Karpas-422 (cell line): ENCODE results near the gene NNMT. TPM values are rescaled to one million over a fixed set of nuclear protein-coding genes. Genes with fewer than 3 reads are reported as not detected.

Source experiments
- DNase-seq: peaks from one replicate; pipeline ENCODE4 v3.0.0-alpha.2; 2015
- H2AFZ ChIP-seq: fragments of 200-600 bp; sonication (generic); 2 replicates; pipeline ENCODE4 v1.6.1; 2014; ENCODE audit warnings: antibody characterized with exemption, low read length, mixed read lengths
- H3K27ac ChIP-seq: fragments of 200-600 bp; sonication (generic); 2 replicates; pipeline ENCODE4 v1.5.1; 2014; ENCODE audit warnings: mild to moderate bottlenecking, low read length, moderate library complexity
- H3K27me3 ChIP-seq: fragments of 200-600 bp; sonication (generic); 2 replicates; pipeline ENCODE4 v1.6.1; 2014; ENCODE audit warnings: low read length, mixed read lengths
- H3K36me3 ChIP-seq: fragments of 200-600 bp; sonication (generic); 2 replicates; pipeline ENCODE4 v1.6.1; 2014; ENCODE audit warnings: low read length, mixed read lengths; ENCODE audit not compliant: insufficient read depth
- H3K4me1 ChIP-seq: fragments of 200-600 bp; sonication (generic); 2 replicates; pipeline ENCODE4 v1.6.1; 2014; ENCODE audit warnings: mild to moderate bottlenecking, low read length, mixed read lengths
- H3K4me2 ChIP-seq: fragments of 200-600 bp; sonication (generic); 2 replicates; pipeline ENCODE4 v1.6.1; 2014; ENCODE audit warnings: low read length, low read depth, mild to moderate bottlenecking; ENCODE audit not compliant: poor library complexity, severe bottlenecking
- H3K4me3 ChIP-seq: fragments of 200-600 bp; sonication (generic); 2 replicates; pipeline ENCODE4 v1.5.1; 2014; ENCODE audit warnings: mild to moderate bottlenecking, antibody characterized with exemption, low read length, mixed read lengths
- H3K79me2 ChIP-seq: fragments of 200-600 bp; sonication (generic); 2 replicates; pipeline ENCODE4 v1.6.1; 2014; ENCODE audit warnings: mild to moderate bottlenecking, low read length, mixed read lengths
- H3K9ac ChIP-seq: fragments of 200-600 bp; sonication (generic); 2 replicates; pipeline ENCODE4 v1.6.0; 2014; ENCODE audit warnings: low read length
- H3K9me2 ChIP-seq: fragments of 200-600 bp; sonication (generic), shearing (Covaris generic); replicated peaks from 2 replicates; pipeline ENCODE4 v1.6.0; 2014; ENCODE audit warnings: mild to moderate bottlenecking, low read length, moderate library complexity; ENCODE audit not compliant: insufficient read depth
- H3K9me3 ChIP-seq: fragments of 300-700, 200-600 bp; sonication (generic); 2 replicates; pipeline ENCODE4 v1.6.1; 2014; ENCODE audit warnings: low read length, mixed read lengths
- H4K20me1 ChIP-seq: fragments of 200-600 bp; sonication (generic); 2 replicates; pipeline ENCODE4 v1.6.1; 2014; ENCODE audit warnings: mild to moderate bottlenecking, antibody characterized with exemption, low read length, low read depth; ENCODE audit not compliant: insufficient read depth
- total RNA-seq: library from RNA; depleted of rRNA; stranded (reverse); fragments of >200 nt; shearing (Covaris generic); gene quantifications from 2 replicates; pipeline ENCODE4 v1.2.3, GENCODE V29; 2014; ENCODE audit warnings: low replicate concordance

NNMT gene
- total RNA-seq, 1 experiment from 2014 or later = not detected

- H2AFZ ChIP-seq = no peak overlapping the region
- H3K36me3 ChIP-seq = no peaks in the 10 kb centered on the region
- H4K20me1 ChIP-seq = no peaks in the 10 kb centered on the region
- H3K9me3 ChIP-seq = no peaks in the 10 kb centered on the region
- peaks cover 7% of the 10 kb centered on the region for H3K4me1 ChIP-seq
- no peaks in the 10 kb centered on the region for H3K79me2 ChIP-seq
- no peak overlapping the region for H3K27ac ChIP-seq
- no peaks in the 10 kb centered on the region for H3K9me2 ChIP-seq
- no peak for DNase-seq
- H3K4me3 ChIP-seq = no peak overlapping the region
- no peaks in the 10 kb centered on the region for H3K27me3 ChIP-seq
- no peak overlapping the region for H3K4me2 ChIP-seq
- H3K9ac ChIP-seq = no peak overlapping the region
Measured at GRCh38 chr11:114254571-114255146, 41.5 kb upstream of the NNMT start.

- no peak overlapping the region for H3K9ac ChIP-seq
- H3K27ac ChIP-seq = no peak overlapping the region
- no peaks in the 10 kb centered on the region for H3K9me2 ChIP-seq
- H2AFZ ChIP-seq = no peak overlapping the region
- H3K4me2 ChIP-seq = no peak overlapping the region
- peaks cover 7% of the 10 kb centered on the region for H3K4me1 ChIP-seq
- no peaks in the 10 kb centered on the region for H3K9me3 ChIP-seq
- no peak overlapping the region for H3K4me3 ChIP-seq
- no peaks in the 10 kb centered on the region for H3K27me3 ChIP-seq
- no peaks in the 10 kb centered on the region for H3K79me2 ChIP-seq
- DNase-seq = no peak
- H3K36me3 ChIP-seq = no peaks in the 10 kb centered on the region
- H4K20me1 ChIP-seq = no peaks in the 10 kb centered on the region
Measured at GRCh38 chr11:114255289-114255688, 40.9 kb upstream of the NNMT start.

- H3K9me3 ChIP-seq = no peaks in the 10 kb centered on the region
- no peak overlapping the region for H3K4me2 ChIP-seq
- H3K9ac ChIP-seq = no peak overlapping the region
- H3K27ac ChIP-seq = no peak overlapping the region
- no peak for DNase-seq
- no peaks in the 10 kb centered on the region for H3K36me3 ChIP-seq
- peaks cover 7% of the 10 kb centered on the region for H3K4me1 ChIP-seq
- no peak overlapping the region for H2AFZ ChIP-seq
- H4K20me1 ChIP-seq = no peaks in the 10 kb centered on the region
- H3K4me3 ChIP-seq = no peak overlapping the region
- no peaks in the 10 kb centered on the region for H3K27me3 ChIP-seq
- H3K9me2 ChIP-seq = no peaks in the 10 kb centered on the region
- H3K79me2 ChIP-seq = no peaks in the 10 kb centered on the region
Measured at GRCh38 chr11:114256176-114256966, 39.8 kb upstream of the NNMT start.

DNA sequence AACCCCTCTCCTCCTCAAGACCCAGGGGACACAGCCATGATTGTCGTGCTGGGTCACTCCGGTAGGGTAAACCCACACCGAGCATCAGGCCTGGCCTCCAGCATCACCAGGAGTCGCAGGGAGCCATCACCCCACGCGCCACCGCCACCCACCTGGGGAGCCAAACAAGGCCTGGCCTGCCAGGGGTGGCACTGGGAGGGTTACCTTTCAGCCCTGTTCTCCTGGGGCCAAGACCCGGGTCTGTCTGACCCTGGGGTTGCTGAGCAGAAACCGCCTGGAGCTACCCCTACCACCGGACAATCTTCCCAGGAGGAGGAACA lies 39.3 kb upstream of the NNMT start:
- H3K9me2 ChIP-seq = no peaks in the 10 kb centered on the region
- H3K36me3 ChIP-seq = no peaks in the 10 kb centered on the region
- H3K27me3 ChIP-seq = no peaks in the 10 kb centered on the region
- H2AFZ ChIP-seq = no peak overlapping the region
- no peak for DNase-seq
- no peak overlapping the region for H3K4me2 ChIP-seq
- no peak overlapping the region for H3K27ac ChIP-seq
- no peaks in the 10 kb centered on the region for H4K20me1 ChIP-seq
- H3K79me2 ChIP-seq = no peaks in the 10 kb centered on the region
- peaks cover 7% of the 10 kb centered on the region for H3K4me1 ChIP-seq
- H3K9ac ChIP-seq = no peak overlapping the region
- H3K4me3 ChIP-seq = no peak overlapping the region
- H3K9me3 ChIP-seq = no peaks in the 10 kb centered on the region

- Histone ChIP-seq H3K4me2 (no peak overlapping the region), H3K27me3 (no peaks in the 10 kb centered on the region), H3K9me3 (no peaks in the 10 kb centered on the region), H3K36me3 (no peaks in the 10 kb centered on the region), H3K4me3 (no peak overlapping the region), H3K4me1 (peaks cover 7% of the 10 kb centered on the region), H3K27ac (no peak overlapping the region), H4K20me1 (no peaks in the 10 kb centered on the region), H2AFZ (no peak overlapping the region), H3K79me2 (no peaks in the 10 kb centered on the region), H3K9me2 (no peaks in the 10 kb centered on the region), H3K9ac (no peak overlapping the region)
- no peak for DNase-seq
Measured at GRCh38 chr11:114257621-114258558, 38.3 kb upstream of the NNMT start.

DNA sequence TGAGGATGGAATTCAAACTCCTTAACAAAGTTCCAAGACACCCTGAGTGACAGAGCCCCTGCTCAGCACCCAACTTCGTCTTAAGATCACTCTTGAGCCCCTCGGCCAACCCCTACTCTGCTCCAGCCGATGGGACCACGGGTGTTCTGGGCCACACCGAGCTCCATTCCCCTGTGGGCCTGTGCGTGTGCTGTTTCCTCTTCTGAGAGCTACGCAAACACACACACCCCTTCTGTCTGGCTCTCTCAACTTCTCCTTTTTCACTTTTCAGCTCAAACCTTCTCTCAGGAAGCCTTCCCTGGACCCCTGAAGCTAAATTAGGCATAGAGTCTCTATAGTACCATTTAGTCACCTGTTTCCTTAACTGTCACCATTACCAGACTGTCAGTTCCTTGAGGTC lies 37.5 kb upstream of the NNMT start:
- H3K4me2 ChIP-seq = no peak overlapping the region
- no peaks in the 10 kb centered on the region for H3K9me3 ChIP-seq
- H3K4me1 ChIP-seq = peaks cover 7% of the 10 kb centered on the region
- no peaks in the 10 kb centered on the region for H3K79me2 ChIP-seq
- no peak overlapping the region for H2AFZ ChIP-seq
- H4K20me1 ChIP-seq = no peaks in the 10 kb centered on the region
- no peaks in the 10 kb centered on the region for H3K9me2 ChIP-seq
- H3K36me3 ChIP-seq = no peaks in the 10 kb centered on the region
- H3K27me3 ChIP-seq = no peaks in the 10 kb centered on the region
- no peak overlapping the region for H3K4me3 ChIP-seq
- H3K27ac ChIP-seq = no peak overlapping the region
- H3K9ac ChIP-seq = no peak overlapping the region
- DNase-seq = peak; percentile 50

GRCh38 chr11:114259124-114259526 lies 37.1 kb upstream of the NNMT start:
- H3K4me2 ChIP-seq = no peak overlapping the region
- H4K20me1 ChIP-seq = no peaks in the 10 kb centered on the region
- no peak overlapping the region for H3K9ac ChIP-seq
- no peaks in the 10 kb centered on the region for H3K79me2 ChIP-seq
- no peak overlapping the region for H3K27ac ChIP-seq
- H2AFZ ChIP-seq = no peak overlapping the region
- H3K9me2 ChIP-seq = no peaks in the 10 kb centered on the region
- no peaks in the 10 kb centered on the region for H3K9me3 ChIP-seq
- no peaks in the 10 kb centered on the region for H3K27me3 ChIP-seq
- DNase-seq = no peak
- no peak overlapping the region for H3K4me3 ChIP-seq
- H3K36me3 ChIP-seq = no peaks in the 10 kb centered on the region
- peaks cover 7% of the 10 kb centered on the region for H3K4me1 ChIP-seq

- no peak overlapping the region for H2AFZ ChIP-seq
- no peaks in the 10 kb centered on the region for H3K79me2 ChIP-seq
- H3K36me3 ChIP-seq = no peaks in the 10 kb centered on the region
- no peaks in the 10 kb centered on the region for H3K9me2 ChIP-seq
- H4K20me1 ChIP-seq = no peaks in the 10 kb centered on the region
- no peak overlapping the region for H3K27ac ChIP-seq
- H3K27me3 ChIP-seq = no peaks in the 10 kb centered on the region
- no peak overlapping the region for H3K4me3 ChIP-seq
- H3K9ac ChIP-seq = no peak overlapping the region
- no peak for DNase-seq
- no peak overlapping the region for H3K4me2 ChIP-seq
- H3K9me3 ChIP-seq = no peaks in the 10 kb centered on the region
- peaks cover 7% of the 10 kb centered on the region for H3K4me1 ChIP-seq
Measured at GRCh38 chr11:114259551-114259983, 36.6 kb upstream of the NNMT start.
